ENCODE measurements around the gene GSTK1. TPM values are rescaled to one million over a fixed set of nuclear protein-coding genes. Genes with fewer than 3 reads are reported as not detected.
A peak's percentile ranks its signal among the peaks of the same experiment; 100 is the strongest.
"Not testable (repeated sequence)": the region's sequence is repeated elsewhere in the genome, so short reads cannot be mapped to it uniquely, and the experiment has no call there.

Gene GSTK1
- total and polyA plus RNA-seq, 2 experiments from 2014 or later: 224 to 243 TPM

DNA sequence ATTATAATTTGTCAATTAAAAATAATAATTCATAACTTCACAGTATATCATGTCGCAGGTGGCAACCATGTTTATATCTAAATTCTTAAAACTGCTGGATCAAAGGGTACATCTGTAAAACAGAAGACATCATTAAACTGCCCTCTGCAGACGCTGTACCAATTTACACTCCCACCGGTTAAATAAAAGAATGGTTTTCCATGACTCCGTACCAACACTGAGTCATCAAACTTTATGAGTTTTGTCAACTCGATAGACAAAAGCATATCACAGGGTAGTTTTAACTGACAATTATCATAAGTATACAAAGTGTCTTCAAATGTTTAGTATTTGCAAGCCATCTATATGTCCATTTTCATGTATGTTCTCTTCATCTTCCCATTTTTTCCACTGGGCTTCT lies 5.7 kb upstream of the GSTK1 start:
- Histone ChIP-seq H3K9me3 (ENCODE audit: low read depth) (no peaks in the 10 kb centered on the region), H3K4me2 (no peak overlapping the region), H3K27me3 (no peaks in the 10 kb centered on the region), H3K79me2 (no peaks in the 10 kb centered on the region), H4K20me1 (ENCODE audit: insufficient read depth, poor library complexity, severe bottlenecking) (no peaks in the 10 kb centered on the region), H3K4me1 (ENCODE audit: insufficient read depth) (peaks cover 4% of the 10 kb centered on the region), H3K4me3 (no peak overlapping the region), H3K27ac (no peak overlapping the region), H2AFZ (no peak overlapping the region), H3K36me3 (replicated peaks; ENCODE audit: insufficient read depth, low read depth) (no peaks in the 10 kb centered on the region), H3K9me2 (replicated peaks; ENCODE audit: insufficient read depth) (no peaks in the 10 kb centered on the region)
- WGBS (ENCODE audit: low lambda C conversion rate, missing lambda C conversion rate): 63% methylated on average over 5 of the region's 5 CpGs
- TF ChIP-seq, protein P1, sequence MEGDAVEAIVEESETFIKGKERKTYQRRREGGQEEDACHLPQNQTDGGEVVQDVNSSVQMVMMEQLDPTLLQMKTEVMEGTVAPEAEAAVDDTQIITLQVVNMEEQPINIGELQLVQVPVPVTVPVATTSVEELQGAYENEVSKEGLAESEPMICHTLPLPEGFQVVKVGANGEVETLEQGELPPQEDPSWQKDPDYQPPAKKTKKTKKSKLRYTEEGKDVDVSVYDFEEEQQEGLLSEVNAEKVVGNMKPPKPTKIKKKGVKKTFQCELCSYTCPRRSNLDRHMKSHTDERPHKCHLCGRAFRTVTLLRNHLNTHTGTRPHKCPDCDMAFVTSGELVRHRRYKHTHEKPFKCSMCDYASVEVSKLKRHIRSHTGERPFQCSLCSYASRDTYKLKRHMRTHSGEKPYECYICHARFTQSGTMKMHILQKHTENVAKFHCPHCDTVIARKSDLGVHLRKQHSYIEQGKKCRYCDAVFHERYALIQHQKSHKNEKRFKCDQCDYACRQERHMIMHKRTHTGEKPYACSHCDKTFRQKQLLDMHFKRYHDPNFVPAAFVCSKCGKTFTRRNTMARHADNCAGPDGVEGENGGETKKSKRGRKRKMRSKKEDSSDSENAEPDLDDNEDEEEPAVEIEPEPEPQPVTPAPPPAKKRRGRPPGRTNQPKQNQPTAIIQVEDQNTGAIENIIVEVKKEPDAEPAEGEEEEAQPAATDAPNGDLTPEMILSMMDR (IDR thresholded peaks at IDR 0.05; ENCODE audit: poor library complexity): peak; percentile 1
- TF ChIP-seq EZH2 (IDR thresholded peaks at IDR 0.05; ENCODE audit: borderline replicate concordance) (no peak), EZH2phosphoT487 (IDR thresholded peaks at IDR 0.05; ENCODE audit: low read depth, severe bottlenecking, unreplicated experiment) (no peak)
- no peak for DNase-seq (ENCODE audit: low spot score)

DNA sequence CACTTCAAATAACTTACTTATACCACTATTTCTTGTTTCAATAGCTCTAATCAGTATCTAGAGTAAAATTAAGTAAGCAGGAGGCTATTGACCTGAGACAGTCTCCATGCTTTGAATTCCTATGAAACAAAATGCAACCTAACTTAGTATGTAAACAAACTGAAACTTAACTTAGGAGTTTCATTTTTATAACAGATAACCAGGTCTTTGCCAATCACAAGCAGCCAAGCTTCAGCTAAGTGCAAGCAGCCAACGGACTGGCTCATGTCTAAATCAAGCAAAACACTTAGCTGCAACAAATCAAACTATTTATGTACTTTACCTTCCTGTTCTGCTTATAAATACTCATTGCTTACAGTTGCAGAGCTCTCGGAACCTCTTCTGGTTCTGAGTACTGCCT lies 4.4 kb upstream of the GSTK1 start:
- peak overlapping the region; percentile 58 for H3K27ac ChIP-seq
- 57% methylated on average over 2 of the region's 2 CpGs for WGBS (ENCODE audit: low lambda C conversion rate, missing lambda C conversion rate)
- no peak overlapping the region for H3K4me2 ChIP-seq
- no peaks in the 10 kb centered on the region for H3K36me3 ChIP-seq (replicated peaks; ENCODE audit: insufficient read depth, low read depth)
- no peaks in the 10 kb centered on the region for H4K20me1 ChIP-seq (ENCODE audit: insufficient read depth, poor library complexity, severe bottlenecking)
- H3K79me2 ChIP-seq: peaks cover 1% of the 10 kb centered on the region
- DNase-seq (ENCODE audit: low spot score): no peak
- H3K9me2 ChIP-seq (replicated peaks; ENCODE audit: insufficient read depth): no peaks in the 10 kb centered on the region
- H2AFZ ChIP-seq: no peak overlapping the region
- TF ChIP-seq, protein P1 (IDR thresholded peaks at IDR 0.05; ENCODE audit: poor library complexity): no peak
- TF ChIP-seq EZH2phosphoT487 (IDR thresholded peaks at IDR 0.05; ENCODE audit: low read depth, severe bottlenecking, unreplicated experiment) (no peak), EZH2 (IDR thresholded peaks at IDR 0.05; ENCODE audit: borderline replicate concordance) (no peak)
- H3K4me3 ChIP-seq: no peak overlapping the region
- H3K27me3 ChIP-seq: no peaks in the 10 kb centered on the region
- H3K4me1 ChIP-seq (ENCODE audit: insufficient read depth): peaks cover 4% of the 10 kb centered on the region
- H3K9me3 ChIP-seq (ENCODE audit: low read depth): no peaks in the 10 kb centered on the region

DNA sequence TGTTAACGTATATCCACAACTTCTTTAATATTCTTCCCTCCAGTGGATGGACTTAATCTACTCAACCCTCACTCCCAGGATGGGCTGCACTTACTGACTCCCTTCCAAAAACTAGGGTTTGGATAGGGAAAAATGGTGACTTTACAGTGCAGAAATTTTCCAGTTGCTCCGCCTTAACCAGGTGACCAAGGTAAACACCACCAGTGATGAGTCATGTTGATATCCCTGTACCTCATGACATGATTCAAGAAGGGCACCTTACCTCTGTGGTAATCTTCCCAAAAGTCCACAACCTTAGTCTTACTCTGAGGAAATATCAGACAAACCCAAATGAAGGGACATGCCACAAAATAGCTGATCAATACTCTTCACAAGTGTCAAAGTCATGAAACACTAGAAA lies 3.5 kb upstream of the GSTK1 start:
- Histone ChIP-seq H3K27me3 (no peaks in the 10 kb centered on the region), H3K9me3 (ENCODE audit: low read depth) (no peaks in the 10 kb centered on the region), H3K4me3 (no peak overlapping the region), H3K79me2 (peaks cover 11% of the 10 kb centered on the region), H3K27ac (peak overlapping the region; percentile 58), H3K36me3 (replicated peaks; ENCODE audit: insufficient read depth, low read depth) (no peaks in the 10 kb centered on the region), H3K9me2 (replicated peaks; ENCODE audit: insufficient read depth) (no peaks in the 10 kb centered on the region), H3K4me2 (no peak overlapping the region), H3K4me1 (ENCODE audit: insufficient read depth) (peaks cover 12% of the 10 kb centered on the region), H2AFZ (no peak overlapping the region), H4K20me1 (ENCODE audit: insufficient read depth, poor library complexity, severe bottlenecking) (no peaks in the 10 kb centered on the region)
- DNase-seq (ENCODE audit: low spot score): peak; percentile 47
- TF ChIP-seq, protein P1 (IDR thresholded peaks at IDR 0.05; ENCODE audit: poor library complexity): no peak
- TF ChIP-seq EZH2 (IDR thresholded peaks at IDR 0.05; ENCODE audit: borderline replicate concordance): no peak
- TF ChIP-seq EZH2phosphoT487 (IDR thresholded peaks at IDR 0.05; ENCODE audit: low read depth, severe bottlenecking, unreplicated experiment): no peak
- 88% methylated on average over 2 of the region's 2 CpGs for WGBS (ENCODE audit: low lambda C conversion rate, missing lambda C conversion rate)

DNA sequence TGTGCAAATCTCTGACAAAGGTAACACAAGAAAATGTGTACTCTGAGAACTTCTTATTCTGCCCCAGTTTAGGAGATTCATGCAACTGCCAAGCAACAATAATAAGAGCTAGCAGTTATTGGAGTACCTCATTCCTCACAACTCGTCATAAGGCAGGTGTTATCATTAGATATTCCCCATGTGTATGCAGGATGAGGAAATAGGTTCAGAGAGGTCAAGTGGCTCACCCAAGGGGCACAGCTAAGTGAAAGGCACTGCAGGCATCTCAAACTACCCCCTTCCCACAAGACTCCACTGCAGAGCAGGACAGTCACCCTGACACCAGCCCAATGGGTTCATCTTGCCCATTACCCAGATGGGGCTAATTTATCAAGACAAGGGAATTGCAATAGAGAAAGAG lies 1.3 kb upstream of the GSTK1 start:
- H3K27ac ChIP-seq: no peak overlapping the region
- WGBS (ENCODE audit: low lambda C conversion rate, missing lambda C conversion rate): 100% methylated on average over 1 of the region's 1 CpG
- no peak overlapping the region for H3K4me3 ChIP-seq
- H3K79me2 ChIP-seq: peaks cover 18% of the 10 kb centered on the region
- H3K36me3 ChIP-seq (replicated peaks; ENCODE audit: insufficient read depth, low read depth): no peaks in the 10 kb centered on the region
- H3K4me2 ChIP-seq: no peak overlapping the region
- H3K9me2 ChIP-seq (replicated peaks; ENCODE audit: insufficient read depth): no peaks in the 10 kb centered on the region
- H3K9me3 ChIP-seq (ENCODE audit: low read depth): no peaks in the 10 kb centered on the region
- H3K27me3 ChIP-seq: no peaks in the 10 kb centered on the region
- H2AFZ ChIP-seq: no peak overlapping the region
- TF ChIP-seq EZH2 (IDR thresholded peaks at IDR 0.05; ENCODE audit: borderline replicate concordance) (no peak), EZH2phosphoT487 (IDR thresholded peaks at IDR 0.05; ENCODE audit: low read depth, severe bottlenecking, unreplicated experiment) (no peak)
- TF ChIP-seq, protein P1 (IDR thresholded peaks at IDR 0.05; ENCODE audit: poor library complexity): no peak
- no peak for DNase-seq (ENCODE audit: low spot score)
- no peaks in the 10 kb centered on the region for H4K20me1 ChIP-seq (ENCODE audit: insufficient read depth, poor library complexity, severe bottlenecking)
- peaks cover 12% of the 10 kb centered on the region for H3K4me1 ChIP-seq (ENCODE audit: insufficient read depth)

DNA sequence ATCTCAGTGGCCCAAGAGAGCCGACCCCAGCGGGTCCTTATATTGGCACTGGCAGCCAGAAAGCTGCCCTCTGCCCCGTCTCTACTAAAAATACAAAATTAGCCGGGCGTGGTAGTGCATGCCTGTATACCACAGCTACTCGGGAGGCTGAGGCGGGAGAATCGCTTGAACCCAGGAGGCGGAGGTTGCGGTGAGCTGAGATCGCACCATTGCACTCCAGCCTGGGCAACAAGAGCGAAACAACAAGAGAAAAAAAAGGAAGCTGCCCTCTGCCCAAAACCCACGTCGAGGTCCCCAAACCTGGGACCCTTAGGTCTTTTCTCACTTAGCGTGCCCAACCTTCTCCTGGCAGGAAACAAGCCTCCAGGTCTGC lies 941 bp downstream of the GSTK1 start:
- peak overlapping the region; percentile 86 for H3K27ac ChIP-seq
- not testable (repeated sequence) for H3K36me3 ChIP-seq (replicated peaks; ENCODE audit: insufficient read depth, low read depth); DNase-seq (ENCODE audit: low spot score); H4K20me1 ChIP-seq (ENCODE audit: insufficient read depth, poor library complexity, severe bottlenecking); H3K9me2 ChIP-seq (replicated peaks; ENCODE audit: insufficient read depth); H3K9me3 ChIP-seq (ENCODE audit: low read depth); H3K27me3 ChIP-seq
- peak overlapping the region; percentile 50 for H3K4me3 ChIP-seq
- 83% methylated on average over 15 of the region's 15 CpGs for WGBS (ENCODE audit: low lambda C conversion rate, missing lambda C conversion rate)
- peaks cover 12% of the 10 kb centered on the region for H3K4me1 ChIP-seq (ENCODE audit: insufficient read depth)
- peak overlapping the region; percentile 84 for H3K4me2 ChIP-seq
- peaks cover 18% of the 10 kb centered on the region for H3K79me2 ChIP-seq
- peak overlapping the region; percentile 62 for H2AFZ ChIP-seq

All from hepatocyte (in vitro differentiated cells).